H1 (cell line): ENCODE data around the gene FGF13. TPM values are rescaled to one million over a fixed set of nuclear protein-coding genes. Genes with fewer than 3 reads are reported as not detected.

Experiments used
- ATF2 ChIP-seq: IDR thresholded peaks from 2 replicates; pipeline ENCODE4 v1.6.1; 2012; ENCODE audit warnings: low read length, inconsistent platforms
- MAX ChIP-seq: IDR thresholded peaks from 2 replicates; pipeline ENCODE4 v1.6.1; 2012; ENCODE audit warnings: inconsistent platforms
- POLR2A ChIP-seq, 2 experiments: IDR thresholded peaks; 1 replicate in 1 of 2; 2 replicates in 1 of 2; pipeline ENCODE4 v1.6.1; 2011; ENCODE audit warnings: low read depth in 2 of 2, low read length in 2 of 2, mild to moderate bottlenecking in 2 of 2; ENCODE audit errors: control extremely low read depth in 1 of 2
- polyA plus RNA-seq, 7 experiments: library from polyadenylated mRNA; depleted of rRNA in 3 of 7; stranded (reverse) in 5 of 7; unstranded in 2 of 7; fragments of >200 nt in 5 of 7; fragments of 200-250 nt in 2 of 7; gene quantifications; 1 replicate in 5 of 7; 2 replicates in 1 of 7; 4 replicates in 1 of 7; pipeline versions ENCODE4 v1.2.1 to v1.2.3, GENCODE V29; 2011 to 2013; ENCODE audit warnings: missing spikeins in 2 of 7, mixed read lengths in 2 of 7
- total RNA-seq: library from RNA; stranded (reverse); fragmentation: NEBNext Ultra II Directional; extraction: Animal tissue kit (Norgen Biotek cat#: 25700); gene quantifications from 2 replicates; pipeline ENCODE4 v1.2.1, GENCODE V29; 2021

FGF13 gene
- total and polyA plus RNA-seq, 2 of the 8 experiments (the other 6 are each of a cell fraction or from before 2014, with no cell fraction given) = 10.1 to 36.1 TPM

GRCh38 chrX:138669693-138670092 lies 41.8 kb downstream of the FGF13 start (continued):
- TF ChIP-seq ATF2 (no peak), POLR2A (IDR thresholded peaks at IDR 0.05; ENCODE audit: control extremely low read depth in 1 of 2, low read depth in 2 of 2, low read length in 2 of 2) (no peak), MAX (no peak)
- TF ChIP-seq, all 59 proteins: peak for 0
